IMR-90 (cell line): ENCODE data around the gene EIF2B4. TPM values are rescaled to one million over a fixed set of nuclear protein-coding genes. Genes with fewer than 3 reads are reported as not detected.
A peak's percentile ranks its signal among the peaks of the same experiment; 100 is the strongest.

Source experiments
- ATAC-seq: fragments of 200-7000 bp; cut with Tn5 transposase; 2 replicates; pipeline ENCODE4 v1.9.1; 2020; ENCODE audit warnings: low read depth, mild to moderate bottlenecking, moderate library complexity
- BruUV-seq: library from RNA; stranded (reverse); fragments of 400-500 nt; replicated peaks from 2 replicates; lab custom pipeline; 2021; lab: Mats Ljungman, UMichigan
- CTCF ChIA-PET: fragments of 300-600 bp; formaldehyde crosslinking; extraction: SDS; loops from one replicate; lab custom pipeline; 2021; ENCODE audit warnings: antibody characterized with exemption; lab: Yijun Ruan, JAX
- POLR2A ChIA-PET: fragments of 300-600 bp; sonication (Branson Sonifier 250); formaldehyde crosslinking; loops from one replicate; lab custom pipeline; 2022; ENCODE audit warnings: antibody characterized with exemption; ENCODE audit not compliant: unreplicated experiment; lab: Charles Lee
- DNase-seq: peaks from one replicate; pipeline ENCODE4 v3.0.0; 2013
- H2AFZ ChIP-seq: replicated peaks from 2 replicates; pipeline ENCODE3; 2013; ENCODE audit warnings: low read length, mild to moderate bottlenecking; ENCODE audit not compliant: poor library complexity
- H2AK5ac ChIP-seq: 2 replicates; pipeline ENCODE4 v1.6.1; 2013; ENCODE audit warnings: low read depth, low read length, inconsistent platforms
- H2AK9ac ChIP-seq: replicated peaks from 2 replicates; pipeline ENCODE3; 2013; ENCODE audit warnings: mild to moderate bottlenecking, low read depth, low read length, moderate library complexity; ENCODE audit not compliant: poor library complexity
- H2BK120ac ChIP-seq: 2 replicates; pipeline ENCODE4 v1.6.1; 2013; ENCODE audit warnings: low read depth, low read length, inconsistent platforms
- H2BK15ac ChIP-seq: 3 replicates; pipeline ENCODE4 v1.6.1; 2013; ENCODE audit warnings: low read depth, low read length, inconsistent platforms
- H2BK20ac ChIP-seq: 2 replicates; pipeline ENCODE4 v1.6.1; 2013; ENCODE audit warnings: low read depth, mild to moderate bottlenecking, inconsistent platforms, low read length, moderate library complexity
- H2BK5ac ChIP-seq: 2 replicates; pipeline ENCODE4 v1.6.1; 2013; ENCODE audit warnings: mild to moderate bottlenecking, low read depth, low read length, inconsistent platforms; ENCODE audit not compliant: poor library complexity, severe bottlenecking
- H3K14ac ChIP-seq: replicated peaks from 2 replicates; pipeline ENCODE4 v1.6.1; 2013; ENCODE audit warnings: low read depth, low read length, inconsistent platforms
- H3K18ac ChIP-seq: 2 replicates; pipeline ENCODE4 v1.6.1; 2013; ENCODE audit warnings: low read depth, low read length, control low read depth
- H3K23ac ChIP-seq: 2 replicates; pipeline ENCODE4 v1.6.1; 2013; ENCODE audit warnings: low read depth, low read length, inconsistent platforms
- H3K27ac ChIP-seq: 2 replicates; pipeline ENCODE4 v1.5.1; 2013; ENCODE audit warnings: mild to moderate bottlenecking, control low read depth, low read length; ENCODE audit not compliant: insufficient read depth
- H3K27me3 ChIP-seq: 2 replicates; pipeline ENCODE4 v1.6.1; 2013; ENCODE audit warnings: low read length; ENCODE audit not compliant: control insufficient read depth, insufficient read depth
- H3K36me3 ChIP-seq: 2 replicates; pipeline ENCODE4 v1.6.1; 2013; ENCODE audit warnings: low read length, mixed read lengths; ENCODE audit not compliant: control insufficient read depth, insufficient read depth
- H3K4ac ChIP-seq: 2 replicates; pipeline ENCODE4 v1.6.1; 2013; ENCODE audit warnings: low read depth, low read length, inconsistent platforms
- H3K4me1 ChIP-seq: 2 replicates; pipeline ENCODE4 v1.6.1; 2013; ENCODE audit warnings: low read length, mixed read lengths; ENCODE audit not compliant: control insufficient read depth, insufficient read depth
- H3K4me2 ChIP-seq: 2 replicates; pipeline ENCODE4 v1.6.1; 2013; ENCODE audit warnings: low read depth, mild to moderate bottlenecking, control low read depth, low read length, moderate library complexity
- H3K4me3 ChIP-seq: 2 replicates; pipeline ENCODE4 v1.5.1; 2013; ENCODE audit warnings: low read depth, mild to moderate bottlenecking, control low read depth, low read length, moderate library complexity; ENCODE audit not compliant: insufficient read depth
- H3K56ac ChIP-seq: 2 replicates; pipeline ENCODE4 v1.6.1; 2013; ENCODE audit warnings: low read length, inconsistent platforms; ENCODE audit not compliant: insufficient read depth; ENCODE audit errors: extremely low read depth
- H3K79me1 ChIP-seq, 2 experiments: 2 replicates each; pipeline ENCODE4 v1.6.1; 2013; ENCODE audit warnings: low read length in 2 of 2, inconsistent platforms in 1 of 2, low read depth in 1 of 2
- H3K9ac ChIP-seq: 2 replicates; pipeline ENCODE4 v1.6.1; 2013; ENCODE audit warnings: low read depth, low read length, control low read depth
- H3K9me1 ChIP-seq: 2 replicates; pipeline ENCODE4 v1.6.1; 2013; ENCODE audit warnings: low read length, inconsistent platforms; ENCODE audit not compliant: insufficient read depth
- H3K9me3 ChIP-seq: 2 replicates; pipeline ENCODE4 v1.6.1; 2013; ENCODE audit warnings: low read length; ENCODE audit not compliant: control insufficient read depth, insufficient read depth
- H4K20me1 ChIP-seq: 2 replicates; pipeline ENCODE4 v1.6.1; 2013; ENCODE audit warnings: low read length, inconsistent platforms; ENCODE audit not compliant: insufficient read depth
- H4K5ac ChIP-seq: 2 replicates; pipeline ENCODE4 v1.6.1; 2013; ENCODE audit warnings: mild to moderate bottlenecking, low read depth, low read length, control low read depth
- H4K8ac ChIP-seq, 2 experiments: 2 replicates each; pipeline ENCODE4 v1.6.1; 2013; ENCODE audit warnings: low read depth in 2 of 2, low read length in 2 of 2, control low read depth in 1 of 2, inconsistent platforms in 1 of 2
- H4K91ac ChIP-seq: 2 replicates; pipeline ENCODE4 v1.6.1; 2013; ENCODE audit warnings: low read depth, low read length, inconsistent platforms; ENCODE audit not compliant: insufficient read depth
- CHD1 ChIP-seq: IDR thresholded peaks from 2 replicates; pipeline ENCODE4 v1.6.1; 2012; ENCODE audit warnings: low read depth, low read length, improper control_type of control experiment
- ELK1 ChIP-seq: fragments of 150-350 bp; IDR thresholded peaks from 2 replicates; pipeline ENCODE4 v1.6.1; 2016; ENCODE audit warnings: low read depth, mild to moderate bottlenecking, low read length, moderate library complexity, borderline replicate concordance
- FOS ChIP-seq: fragments of 150-350 bp; IDR thresholded peaks from 2 replicates; pipeline ENCODE4 v1.6.1; 2016; ENCODE audit warnings: low read depth, low read length
- MAFK ChIP-seq: IDR thresholded peaks from 2 replicates; pipeline ENCODE4 v1.6.1; 2012; ENCODE audit warnings: low read depth, low read length, improper control_type of control experiment
- MAZ ChIP-seq: IDR thresholded peaks from 2 replicates; pipeline ENCODE4 v1.6.1; 2012; ENCODE audit warnings: low read depth, mild to moderate bottlenecking, low read length, improper control_type of control experiment, moderate library complexity, borderline replicate concordance
- MXI1 ChIP-seq: IDR thresholded peaks from 2 replicates; pipeline ENCODE4 v1.6.1; 2012; ENCODE audit warnings: low read depth, mild to moderate bottlenecking, low read length, moderate library complexity, borderline replicate concordance
- POLR2A ChIP-seq: IDR thresholded peaks from 2 replicates; pipeline ENCODE4 v1.6.1; 2012; ENCODE audit warnings: mild to moderate bottlenecking, low read depth, low read length
- RFX5 ChIP-seq: IDR thresholded peaks from 2 replicates; pipeline ENCODE4 v1.8.0; 2012; ENCODE audit warnings: low read depth, mild to moderate bottlenecking, low read length, moderate library complexity
- WGBS, 2 experiments: methylation state at CpG; one replicate each; pipeline versions ENCODE4 v1.1.5 to v1.1.7; 2013; ENCODE audit warnings: missing lambda C conversion rate in 2 of 2; ENCODE audit not compliant: insufficient read length in 1 of 2; ENCODE audit errors: extremely low coverage in 2 of 2; 5-methylcytosine and 5-hydroxymethylcytosine counted together
- dilution Hi-C: fragments of 300-500 bp; cut with HindIII; formaldehyde crosslinking; loops from one replicate; pipeline ENCODE4 v1.14.3; 2018; ENCODE audit warnings: low sequenced_read_pairs; ENCODE audit not compliant: unreplicated experiment
- in situ Hi-C: fragments of 300-500 bp; cut with MboI; formaldehyde crosslinking; loops from 3 replicates; pipeline ENCODE4 v1.14.3; 2019; ENCODE audit warnings: low sequenced_read_pairs, inconsistent platforms, mixed read lengths
- intact Hi-C: fragments of 100-400 bp; cut with micrococcal nuclease; formaldehyde crosslinking; loops from 2 replicates; pipeline ENCODE4 v1.10.0; 2022
- polyA plus RNA-seq, 3 experiments: library from polyadenylated mRNA; depleted of rRNA; stranded (reverse); fragments of >200 nt; gene quantifications; 2 replicates each; pipeline ENCODE4 v1.2.3, GENCODE V29; 2012; ENCODE audit warnings: low replicate concordance in 1 of 3
- total RNA-seq: library from RNA; depleted of rRNA; stranded (reverse); fragments of >200 nt; gene quantifications from 2 replicates; pipeline ENCODE4 v1.2.3, GENCODE V29; 2012
- TF ChIP-seq, protein P1 (sequence below): fragments of 150-350 bp; IDR thresholded peaks from 2 replicates; pipeline ENCODE4 v1.6.1; 2017; ENCODE audit warnings: mild to moderate bottlenecking, antibody characterized with exemption, low read length, low read depth

EIF2B4 gene
- total and polyA plus RNA-seq, 2 of the 4 experiments (the other 2 are of a cell fraction): 40.3 to 47.9 TPM

DNA sequence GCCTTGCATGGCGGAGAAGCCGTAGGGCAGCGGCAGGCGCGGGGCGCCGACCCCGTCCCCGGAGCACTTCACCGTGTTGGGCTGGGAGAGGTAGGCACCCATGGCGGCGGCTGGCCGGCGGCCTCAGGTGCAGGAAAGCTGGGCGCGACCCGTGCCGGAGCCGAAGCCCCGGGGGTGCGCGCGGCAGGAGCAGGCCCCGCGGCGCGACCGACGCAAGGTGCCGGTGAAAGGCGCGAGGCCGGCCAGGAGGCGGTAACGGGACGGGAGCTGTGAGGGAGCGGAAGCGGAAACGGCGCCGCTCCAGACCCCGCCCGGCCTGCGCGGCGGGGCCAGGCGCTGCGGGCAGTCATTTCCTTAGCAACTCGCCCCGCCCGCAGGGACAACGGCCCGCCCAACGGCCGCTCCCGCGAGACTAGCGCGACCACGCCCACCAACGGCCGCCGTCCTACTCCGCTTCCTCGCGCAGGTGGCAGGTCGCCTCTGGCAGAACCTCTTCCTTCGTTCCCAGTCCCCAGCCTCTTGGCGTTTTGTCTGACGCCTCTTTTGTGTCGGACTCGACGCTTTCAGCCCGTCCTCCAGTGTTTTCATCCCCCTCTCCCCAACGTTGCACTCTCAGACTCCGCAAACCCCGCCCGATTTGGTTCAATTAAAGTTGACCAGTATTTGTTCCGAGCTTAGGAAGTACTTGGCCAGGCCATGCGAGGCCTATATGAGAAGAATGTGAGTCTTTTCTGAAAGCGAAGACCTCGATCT, 39.4 kb upstream of the EIF2B4 start, which contains the start of gene PPM1G:
PPM1G (minus strand) TSS at position 271 of the 753 bp plus-strand sequence; CDS start at position 102, 169 bp downstream.
- peak within 1 kb of the TSS; percentile 78 for H3K9ac ChIP-seq

More for the DNA sequence above, 39.4 kb upstream of the EIF2B4 start, which contains the start of gene PPM1G:
- H2BK20ac ChIP-seq: no peak within 1 kb of the TSS
- 0 out of 2 replicates have a peak within 1 kb of the TSS, but pooled peaks have one; percentile 6 for H2BK120ac ChIP-seq
- H2AK5ac ChIP-seq: peak within 1 kb of the TSS; percentile 88
- H3K23ac ChIP-seq: peak within 1 kb of the TSS; percentile 61
- no peaks in the 10 kb centered on the region for H3K9me3 ChIP-seq
- no peaks in the 10 kb centered on the region for H3K27me3 ChIP-seq
- peak within 1 kb of the TSS; percentile 99 for H3K4me2 ChIP-seq
- peak within 1 kb of the TSS; percentile 36 for H2BK5ac ChIP-seq
- peak; percentile 97 for ATAC-seq
- H4K8ac ChIP-seq: peak within 1 kb of the TSS; percentile 93 to 95
- peak within 1 kb of the TSS; percentile 63 for H3K4me3 ChIP-seq
- peak; percentile 88 for DNase-seq
- 0 out of 2 replicates have a peak, but pooled peaks cover 2% of the 10 kb centered on the region for H3K4me1 ChIP-seq
- H2AFZ ChIP-seq: peak within 1 kb of the TSS; percentile 97
- 3% methylated on average over 51 of the region's 82 CpGs; no CpG with 5 or more reads in 1 of the 2 experiments for WGBS, 2 experiments
- H2BK15ac ChIP-seq: no peak within 1 kb of the TSS
- H3K56ac ChIP-seq: peak within 1 kb of the TSS; percentile 71
- peak within 1 kb of the TSS; percentile 80 for H4K91ac ChIP-seq
- ChIA-PET POLR2A (interaction anchor here (0.5 to 1.0 kb wide), 2 partner anchors 10 to 19 kb away, joined by 3 read pairs; partner anchors contain the start of gene NRBP1), CTCF (interaction anchor here (1.2 to 1.3 kb wide), 2 partner anchors 13 to 21 kb away, joined by 3 to 6 read pairs; no protein-coding TSS in a partner anchor)
- TF ChIP-seq ELK1 (no peak), CHD1 (no peak), MXI1 (peak; percentile 73; the same call in 1 of the 2 replicates), MAFK (no peak), MAZ (peak; percentile 92), FOS (no peak), RFX5 (no peak), POLR2A (peak; percentile 51; the same call in 1 of the 2 replicates)
- TF ChIP-seq, protein P1, sequence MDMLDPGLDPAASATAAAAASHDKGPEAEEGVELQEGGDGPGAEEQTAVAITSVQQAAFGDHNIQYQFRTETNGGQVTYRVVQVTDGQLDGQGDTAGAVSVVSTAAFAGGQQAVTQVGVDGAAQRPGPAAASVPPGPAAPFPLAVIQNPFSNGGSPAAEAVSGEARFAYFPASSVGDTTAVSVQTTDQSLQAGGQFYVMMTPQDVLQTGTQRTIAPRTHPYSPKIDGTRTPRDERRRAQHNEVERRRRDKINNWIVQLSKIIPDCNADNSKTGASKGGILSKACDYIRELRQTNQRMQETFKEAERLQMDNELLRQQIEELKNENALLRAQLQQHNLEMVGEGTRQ: no peak
- peak within 1 kb of the TSS; percentile 95 for H2AK9ac ChIP-seq
- peak within 1 kb of the TSS; percentile 20; the same call in 1 of the 2 replicates for H3K18ac ChIP-seq
- dilution Hi-C loops: no loop called here
- H3K27ac ChIP-seq: peak within 1 kb of the TSS; percentile 71
- BruUV-seq: no TSS peak
- peak within 1 kb of the TSS; percentile 71 for H3K14ac ChIP-seq
- H3K79me1 ChIP-seq: peaks cover 0 to 18% of the 10 kb centered on the region in 2 experiments; a peak in 2 of 4 replicates
- in situ Hi-C loops: no loop called here
- peaks cover 3% of the 10 kb centered on the region; the same call in 1 of the 2 replicates for H3K36me3 ChIP-seq
- peaks cover 4% of the 10 kb centered on the region; the same call in 1 of the 2 replicates for H3K9me1 ChIP-seq
- intact Hi-C loops: loop anchor here (1.0 to 10.0 kb wide), 4 partner anchors 19 to 273 kb away; partner anchors contain the start of genes CCDC121, GPN1, NRBP1 and SLC4A1AP
- peaks cover 8% of the 10 kb centered on the region for H4K20me1 ChIP-seq
- H3K4ac ChIP-seq: peak within 1 kb of the TSS; percentile 76
- peak within 1 kb of the TSS; percentile 64 for H4K5ac ChIP-seq
